Vagina (tissue), 2 donors: ENCODE measurements around the gene EMD. TPM values are rescaled to one million over a fixed set of nuclear protein-coding genes. Genes with fewer than 3 reads are reported as not detected.

Experiments
- DNase-seq, 2 donors: peaks; one replicate each; pipeline ENCODE4 v3.0.0-alpha.2; 2017; ENCODE audit errors: extremely low spot score in 2 of 2
- H3K27ac ChIP-seq: fragments of 200-600 bp; sonication (generic); one replicate; pipeline ENCODE4 v1.5.1; 2019
- H3K27me3 ChIP-seq: fragments of 200-600 bp; sonication (generic); one replicate; pipeline ENCODE4 v1.5.1; 2019
- H3K36me3 ChIP-seq, 2 donors: fragments of 200-600 bp; sonication (generic); one replicate each; pipeline ENCODE4 v1.5.1; 2017 to 2019
- H3K4me1 ChIP-seq: fragments of 200-600 bp; sonication (generic); one replicate; pipeline ENCODE4 v1.5.1; 2019
- H3K4me3 ChIP-seq, 2 donors: fragments of 200-600 bp; sonication (generic); 1 replicate in 1 of 2; 2 replicates in 1 of 2; pipeline ENCODE4 v1.5.1; 2016 to 2019
- H3K9me3 ChIP-seq: fragments of 200-600 bp; sonication (generic); one replicate; pipeline ENCODE4 v1.5.1; 2019
- POLR2A ChIP-seq, 2 donors: fragments of 450-650 bp; IDR thresholded peaks; one replicate each; pipeline ENCODE4 v1.6.1; 2017; ENCODE audit warnings: antibody characterized with exemption in 2 of 2, mild to moderate bottlenecking in 2 of 2, moderate library complexity in 2 of 2
- POLR2AphosphoS5 ChIP-seq, 2 donors: sonication (generic); formaldehyde crosslinking; IDR thresholded peaks; one replicate each; pipeline ENCODE4 v1.9.0; 2017; ENCODE audit warnings: antibody characterized with exemption in 2 of 2, mild to moderate bottlenecking in 2 of 2, low read depth in 1 of 2; ENCODE audit not compliant: insufficient read depth in 1 of 2
- intact Hi-C: fragments of 100-400 bp; cut with DNase I; formaldehyde crosslinking; loops from one replicate; pipeline ENCODE4 v1.15.1; 2023
- total RNA-seq: library from RNA; depleted of rRNA; stranded (reverse); fragments of >200 nt; gene quantifications from one replicate; pipeline ENCODE4 v1.2.3, GENCODE V29; 2016
- TF ChIP-seq, protein P1 (sequence below), 3 experiments: fragments of 450-650 bp in 2 of 3; fragments of 200-600 bp in 1 of 3; sonication (generic) in 1 of 3; IDR thresholded peaks; one replicate each; pipeline ENCODE4 v1.5.1; 2017 to 2019; ENCODE audit warnings: antibody characterized with exemption in 3 of 3, mild to moderate bottlenecking in 2 of 3, moderate library complexity in 2 of 3

Gene EMD
- total RNA-seq, 1 donor from 2014 or later = 59.2 TPM

DNA sequence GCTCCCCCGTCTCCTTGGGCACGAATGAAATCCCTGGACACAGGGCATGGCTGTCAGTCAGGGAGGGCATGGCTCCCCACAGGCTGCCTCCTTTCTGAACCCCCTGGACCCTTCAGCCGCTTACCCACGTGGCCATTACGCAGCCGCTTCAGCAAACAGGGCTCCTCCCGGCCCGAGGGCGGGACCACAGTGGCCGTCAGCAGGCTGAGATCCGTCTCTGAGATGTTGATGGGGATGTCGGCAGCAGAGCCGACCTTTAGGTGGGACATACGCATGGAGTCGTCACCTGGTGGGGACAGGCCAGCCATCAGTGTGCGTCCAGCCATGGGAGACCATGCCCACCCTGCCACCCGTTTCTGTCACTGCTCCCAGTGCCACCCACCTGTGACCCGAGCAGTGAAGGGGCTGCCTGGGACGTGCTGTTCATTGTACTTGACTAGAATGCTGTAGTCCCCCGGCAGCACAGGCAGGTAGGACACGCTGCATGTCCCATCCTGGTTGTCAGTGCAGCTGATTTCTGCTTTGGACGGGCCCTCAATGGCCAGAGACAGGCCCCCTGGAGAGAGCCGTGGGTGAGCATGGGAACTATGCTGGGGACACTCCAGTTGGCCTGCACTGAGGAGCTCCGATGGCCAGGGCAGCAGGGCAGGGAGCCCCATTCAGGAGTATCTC, 25.8 kb upstream of the EMD start:
- H3K9me3 ChIP-seq = no peaks in the 10 kb centered on the region
- H3K27me3 ChIP-seq = no peaks in the 10 kb centered on the region
- H3K36me3 ChIP-seq = peaks cover 0 to 72% of the 10 kb centered on the region in 2 donors
- TF ChIP-seq POLR2A (IDR thresholded peaks at IDR 0.05) (no peak), POLR2AphosphoS5 (IDR thresholded peaks at IDR 0.05; ENCODE audit: insufficient read depth in 1 of 2, low read depth in 1 of 2) (no peak)
- TF ChIP-seq, protein P1, sequence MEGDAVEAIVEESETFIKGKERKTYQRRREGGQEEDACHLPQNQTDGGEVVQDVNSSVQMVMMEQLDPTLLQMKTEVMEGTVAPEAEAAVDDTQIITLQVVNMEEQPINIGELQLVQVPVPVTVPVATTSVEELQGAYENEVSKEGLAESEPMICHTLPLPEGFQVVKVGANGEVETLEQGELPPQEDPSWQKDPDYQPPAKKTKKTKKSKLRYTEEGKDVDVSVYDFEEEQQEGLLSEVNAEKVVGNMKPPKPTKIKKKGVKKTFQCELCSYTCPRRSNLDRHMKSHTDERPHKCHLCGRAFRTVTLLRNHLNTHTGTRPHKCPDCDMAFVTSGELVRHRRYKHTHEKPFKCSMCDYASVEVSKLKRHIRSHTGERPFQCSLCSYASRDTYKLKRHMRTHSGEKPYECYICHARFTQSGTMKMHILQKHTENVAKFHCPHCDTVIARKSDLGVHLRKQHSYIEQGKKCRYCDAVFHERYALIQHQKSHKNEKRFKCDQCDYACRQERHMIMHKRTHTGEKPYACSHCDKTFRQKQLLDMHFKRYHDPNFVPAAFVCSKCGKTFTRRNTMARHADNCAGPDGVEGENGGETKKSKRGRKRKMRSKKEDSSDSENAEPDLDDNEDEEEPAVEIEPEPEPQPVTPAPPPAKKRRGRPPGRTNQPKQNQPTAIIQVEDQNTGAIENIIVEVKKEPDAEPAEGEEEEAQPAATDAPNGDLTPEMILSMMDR (IDR thresholded peaks at IDR 0.05) = no peak
- no peak overlapping the region for H3K27ac ChIP-seq
- intact Hi-C loops = no loop called here
- peaks cover 3% of the 10 kb centered on the region for H3K4me1 ChIP-seq
- no peak for DNase-seq
- H3K4me3 ChIP-seq = no peak overlapping the region

DNA sequence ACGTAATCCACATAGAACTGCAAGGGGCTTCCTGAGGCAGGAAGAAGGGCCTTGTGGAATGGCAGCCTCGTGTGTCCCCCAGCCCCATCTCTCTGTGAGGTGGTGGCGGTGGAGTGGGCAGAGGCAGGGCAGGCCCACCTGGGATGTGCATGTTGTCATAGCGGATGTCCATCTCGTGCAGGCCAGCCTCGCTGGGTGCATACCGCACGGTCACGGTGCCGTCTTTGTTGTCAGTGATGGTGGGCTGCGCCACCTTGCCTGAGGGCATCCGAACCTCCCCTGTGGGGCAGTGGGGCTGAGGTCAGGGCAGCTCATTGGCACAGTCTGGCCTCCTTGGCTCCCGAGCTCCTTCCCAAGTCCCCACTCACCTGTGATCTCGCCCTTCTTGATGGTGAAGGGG, 25.1 kb upstream of the EMD start:
- Histone ChIP-seq H3K27me3 (no peaks in the 10 kb centered on the region), H3K4me1 (peaks cover 3% of the 10 kb centered on the region), H3K4me3 (no peak overlapping the region), H3K9me3 (no peaks in the 10 kb centered on the region), H3K36me3 (peaks cover 0 to 73% of the 10 kb centered on the region in 2 donors), H3K27ac (no peak overlapping the region)
- DNase-seq = no peak
- intact Hi-C loops = no loop called here
- no peak for TF ChIP-seq POLR2AphosphoS5 (IDR thresholded peaks at IDR 0.05; ENCODE audit: insufficient read depth in 1 of 2, low read depth in 1 of 2)
- no peak for TF ChIP-seq POLR2A (IDR thresholded peaks at IDR 0.05)
- TF ChIP-seq, protein P1 (IDR thresholded peaks at IDR 0.05) = no peak

DNA sequence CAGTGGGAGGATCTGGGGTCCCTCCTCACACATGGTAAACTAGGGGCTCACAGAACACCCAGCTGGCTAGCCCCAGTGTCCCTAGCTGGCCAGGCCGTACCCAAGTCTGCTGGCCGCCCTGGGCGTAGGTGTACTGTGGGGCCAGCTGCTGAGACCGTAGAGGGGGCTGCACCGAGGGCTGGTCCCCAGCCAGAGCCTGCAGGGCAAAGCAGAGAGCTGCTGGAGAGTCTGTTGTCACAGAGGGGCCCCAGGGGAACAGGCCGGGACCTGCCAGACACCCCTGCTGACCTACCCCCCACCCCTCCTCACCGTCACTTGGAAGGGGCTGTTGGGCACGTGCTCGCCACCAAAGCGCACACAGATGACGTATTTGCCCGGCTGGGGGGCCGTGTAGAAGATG, 24.6 kb upstream of the EMD start:
- intact Hi-C loops = no loop called here
- H3K4me3 ChIP-seq = no peak overlapping the region
- peaks cover 3% of the 10 kb centered on the region for H3K4me1 ChIP-seq
- no peaks in the 10 kb centered on the region for H3K27me3 ChIP-seq
- peaks cover 0 to 73% of the 10 kb centered on the region in 2 donors for H3K36me3 ChIP-seq
- no peaks in the 10 kb centered on the region for H3K9me3 ChIP-seq
- TF ChIP-seq, protein P1 (IDR thresholded peaks at IDR 0.05) = no peak
- TF ChIP-seq POLR2AphosphoS5 (IDR thresholded peaks at IDR 0.05; ENCODE audit: insufficient read depth in 1 of 2, low read depth in 1 of 2) (no peak), POLR2A (IDR thresholded peaks at IDR 0.05) (no peak)
- DNase-seq = no peak
- H3K27ac ChIP-seq = no peak overlapping the region

DNA sequence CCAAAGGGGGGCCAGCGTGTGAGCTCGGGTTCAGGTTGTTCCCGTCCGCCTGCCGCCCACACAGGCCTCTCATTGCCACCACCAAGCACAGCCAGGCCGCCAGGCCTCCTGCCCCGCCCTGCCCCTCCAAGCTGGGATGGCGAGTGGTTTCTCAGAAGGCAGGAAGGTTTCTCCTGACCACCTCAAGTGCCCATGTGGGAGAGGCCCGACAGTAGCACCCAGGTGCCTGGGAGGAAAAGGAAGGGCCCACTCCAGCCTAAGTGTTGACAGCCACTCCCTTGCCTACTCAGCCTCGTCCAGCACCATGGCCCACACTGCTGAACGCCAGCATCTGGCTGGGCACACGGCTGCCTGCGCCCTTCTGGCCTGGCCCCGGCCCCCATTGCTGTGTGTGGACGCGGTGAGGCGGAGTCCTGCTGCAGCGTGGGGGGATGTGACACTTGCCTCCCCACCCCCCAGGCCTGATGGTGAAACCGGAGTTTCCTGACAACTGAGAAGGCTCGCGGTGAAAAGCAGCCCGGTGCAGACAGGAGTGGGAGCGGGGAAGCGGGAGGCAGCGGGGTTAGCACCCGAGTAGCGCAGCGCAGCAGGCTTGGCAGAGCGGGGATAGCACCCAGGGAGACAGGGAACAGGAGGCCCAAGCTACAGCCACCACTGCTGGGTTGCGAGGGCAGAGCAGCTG, 23.9 kb upstream of the EMD start:
- Histone ChIP-seq H3K4me3 (no peak overlapping the region), H3K36me3 (peaks cover 0 to 73% of the 10 kb centered on the region in 2 donors), H3K27ac (no peak overlapping the region), H3K4me1 (peaks cover 3% of the 10 kb centered on the region), H3K27me3 (no peaks in the 10 kb centered on the region), H3K9me3 (no peaks in the 10 kb centered on the region)
- TF ChIP-seq, protein P1 (IDR thresholded peaks at IDR 0.05) = no peak
- TF ChIP-seq POLR2A (IDR thresholded peaks at IDR 0.05) = no peak
- intact Hi-C loops = no loop called here
- no peak for DNase-seq

DNA sequence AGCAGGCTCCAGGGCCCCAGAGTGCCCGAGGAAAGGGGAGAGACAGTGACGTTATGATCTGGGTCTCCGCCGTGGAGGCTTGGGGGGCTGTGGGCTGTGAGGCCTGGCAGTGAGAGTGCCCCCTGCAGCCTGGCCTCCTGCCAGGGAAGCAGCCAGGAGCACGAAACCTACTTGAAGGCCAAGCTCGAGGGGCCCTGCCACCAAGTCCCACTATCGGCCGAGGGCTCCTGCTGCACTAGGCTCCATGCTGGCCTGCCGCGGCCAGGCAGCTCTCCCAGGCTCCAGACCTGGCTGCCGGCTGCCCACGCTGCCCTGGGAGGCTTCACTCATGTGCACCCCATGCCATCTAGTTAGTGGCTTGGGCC, 23.3 kb upstream of the EMD start:
- Histone ChIP-seq H3K27ac (no peak overlapping the region), H3K9me3 (no peaks in the 10 kb centered on the region), H3K4me3 (no peak overlapping the region), H3K36me3 (peaks cover 0 to 76% of the 10 kb centered on the region in 2 donors), H3K4me1 (peaks cover 3% of the 10 kb centered on the region), H3K27me3 (no peaks in the 10 kb centered on the region)
- TF ChIP-seq POLR2A (IDR thresholded peaks at IDR 0.05) (no peak), POLR2AphosphoS5 (IDR thresholded peaks at IDR 0.05; ENCODE audit: insufficient read depth in 1 of 2, low read depth in 1 of 2) (no peak)
- TF ChIP-seq, protein P1 (IDR thresholded peaks at IDR 0.05) = no peak
- no peak for DNase-seq
- intact Hi-C loops = no loop called here
